ENCODE results near the gene ELF4. TPM values are rescaled to one million over a fixed set of nuclear protein-coding genes. Genes with fewer than 3 reads are reported as not detected.

Gene ELF4
- total and polyA plus RNA-seq, 9 of the 15 experiments (the other 6 are each of a cell fraction or from before 2014, with no cell fraction given), result 5.9 to 55.8 (median 25.2) TPM

DNA sequence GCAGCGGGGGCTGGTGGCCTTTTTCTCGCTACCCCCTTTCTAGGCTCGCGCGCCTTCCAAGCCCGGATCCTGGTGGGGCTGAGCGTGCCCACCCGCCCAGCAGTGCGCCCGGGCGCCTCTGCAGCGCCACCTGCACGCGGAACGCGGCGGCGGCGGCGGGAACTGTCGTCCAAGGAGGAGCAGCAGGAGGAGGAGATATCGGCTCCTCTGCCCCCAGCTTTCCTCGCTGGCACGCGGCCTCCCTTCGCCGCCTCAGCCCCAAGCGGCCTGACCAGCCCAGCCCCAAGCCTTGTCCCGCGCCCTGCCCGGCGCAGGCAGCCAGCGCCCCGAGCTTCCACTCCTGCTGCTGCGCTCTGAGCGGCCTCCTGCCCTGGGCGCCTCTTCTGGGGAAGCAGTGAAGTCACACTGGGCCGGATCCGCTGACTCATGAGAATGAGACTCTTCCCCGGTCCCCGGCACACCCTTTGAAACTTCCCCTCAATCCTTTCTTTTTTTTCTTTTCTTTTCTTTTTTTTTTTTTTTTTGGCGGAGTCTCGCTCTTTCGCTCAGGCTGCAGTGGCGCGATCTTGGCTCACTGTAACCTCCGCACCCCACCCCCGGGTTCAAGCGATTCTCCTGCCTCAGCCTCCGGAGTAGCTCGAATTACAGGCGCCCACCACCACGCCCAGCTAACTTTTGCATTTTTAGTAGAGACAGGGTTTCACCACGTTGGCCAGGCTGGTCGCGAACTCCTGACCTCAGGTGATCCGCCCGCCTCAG lies 10.6 kb upstream of the ELF4 start (continued):
- TF ChIP-seq, protein P1, sequence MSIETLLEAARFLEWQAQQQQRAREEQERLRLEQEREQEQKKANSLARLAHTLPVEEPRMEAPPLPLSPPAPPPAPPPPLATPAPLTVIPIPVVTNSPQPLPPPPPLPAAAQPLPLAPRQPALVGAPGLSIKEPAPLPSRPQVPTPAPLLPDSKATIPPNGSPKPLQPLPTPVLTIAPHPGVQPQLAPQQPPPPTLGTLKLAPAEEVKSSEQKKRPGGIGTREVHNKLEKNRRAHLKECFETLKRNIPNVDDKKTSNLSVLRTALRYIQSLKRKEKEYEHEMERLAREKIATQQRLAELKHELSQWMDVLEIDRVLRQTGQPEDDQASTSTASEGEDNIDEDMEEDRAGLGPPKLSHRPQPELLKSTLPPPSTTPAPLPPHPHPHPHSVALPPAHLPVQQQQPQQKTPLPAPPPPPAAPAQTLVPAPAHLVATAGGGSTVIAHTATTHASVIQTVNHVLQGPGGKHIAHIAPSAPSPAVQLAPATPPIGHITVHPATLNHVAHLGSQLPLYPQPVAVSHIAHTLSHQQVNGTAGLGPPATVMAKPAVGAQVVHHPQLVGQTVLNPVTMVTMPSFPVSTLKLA (conservative IDR thresholded peaks at IDR 0.05), result peak in 1 of 2 experiments; percentile 56; a peak in 1 of 4 replicates
- TF ChIP-seq FOXJ2 (tag; IDR thresholded peaks at IDR 0.05) (no peak), ZNF57 (CRISPR knock-in tag; IDR thresholded peaks at IDR 0.05) (no peak), FOXJ3 (CRISPR knock-in tag; IDR thresholded peaks at IDR 0.05) (no peak), BMI1 (IDR thresholded peaks at IDR 0.05; ENCODE audit: low read length) (no peak), ZKSCAN1 (IDR thresholded peaks at IDR 0.05; ENCODE audit: low read depth, low read length) (0 out of 2 replicates have a peak, but pooled peaks have one; percentile 13), LCOR (CRISPR knock-in tag; IDR thresholded peaks at IDR 0.05) (0 out of 2 replicates have a peak, but pooled peaks have one; percentile 6), GABPB1 (CRISPR knock-in tag; IDR thresholded peaks at IDR 0.05) (peak; percentile 67; the same call in 1 of the 2 replicates), NBN (IDR thresholded peaks at IDR 0.05; ENCODE audit: low read depth) (0 out of 2 replicates have a peak, but pooled peaks have one; percentile 28), ZNF24 (IDR thresholded peaks at IDR 0.05) (peak; percentile 56; the same call in 1 of the 2 replicates), ZSCAN29 (IDR thresholded peaks at IDR 0.05) (no peak), CREM (IDR thresholded peaks at IDR 0.05; ENCODE audit: low read depth) (peak; percentile 12; the same call in 1 of the 2 replicates), ERF (CRISPR knock-in tag; IDR thresholded peaks at IDR 0.05) (peak; percentile 36; the same call in 1 of the 2 replicates), DMBX1 (CRISPR knock-in tag; IDR thresholded peaks at IDR 0.05; ENCODE audit: borderline replicate concordance) (0 out of 2 replicates have a peak, but pooled peaks have one; percentile 5), ZNF239 (CRISPR knock-in tag; IDR thresholded peaks at IDR 0.05) (no peak), KLF1 (tag; IDR thresholded peaks at IDR 0.05) (no peak)
- TF ChIP-seq, protein P2, sequence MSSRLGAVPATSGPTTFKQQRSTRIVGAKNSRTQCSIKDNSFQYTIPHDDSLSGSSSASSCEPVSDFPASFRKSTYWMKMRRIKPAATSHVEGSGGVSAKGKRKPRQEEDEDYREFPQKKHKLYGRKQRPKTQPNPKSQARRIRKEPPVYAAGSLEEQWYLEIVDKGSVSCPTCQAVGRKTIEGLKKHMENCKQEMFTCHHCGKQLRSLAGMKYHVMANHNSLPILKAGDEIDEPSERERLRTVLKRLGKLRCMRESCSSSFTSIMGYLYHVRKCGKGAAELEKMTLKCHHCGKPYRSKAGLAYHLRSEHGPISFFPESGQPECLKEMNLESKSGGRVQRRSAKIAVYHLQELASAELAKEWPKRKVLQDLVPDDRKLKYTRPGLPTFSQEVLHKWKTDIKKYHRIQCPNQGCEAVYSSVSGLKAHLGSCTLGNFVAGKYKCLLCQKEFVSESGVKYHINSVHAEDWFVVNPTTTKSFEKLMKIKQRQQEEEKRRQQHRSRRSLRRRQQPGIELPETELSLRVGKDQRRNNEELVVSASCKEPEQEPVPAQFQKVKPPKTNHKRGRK (tag; IDR thresholded peaks at IDR 0.05), result peak; percentile 64
- TF ChIP-seq, protein P3, sequence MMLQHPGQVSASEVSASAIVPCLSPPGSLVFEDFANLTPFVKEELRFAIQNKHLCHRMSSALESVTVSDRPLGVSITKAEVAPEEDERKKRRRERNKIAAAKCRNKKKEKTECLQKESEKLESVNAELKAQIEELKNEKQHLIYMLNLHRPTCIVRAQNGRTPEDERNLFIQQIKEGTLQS (IDR thresholded peaks at IDR 0.05), result 0 out of 2 replicates have a peak, but pooled peaks have one; percentile 26
- TF ChIP-seq, protein P3 (CRISPR knock-in tag; conservative IDR thresholded peaks at IDR 0.05), result no peak
- TF ChIP-seq, protein P4, sequence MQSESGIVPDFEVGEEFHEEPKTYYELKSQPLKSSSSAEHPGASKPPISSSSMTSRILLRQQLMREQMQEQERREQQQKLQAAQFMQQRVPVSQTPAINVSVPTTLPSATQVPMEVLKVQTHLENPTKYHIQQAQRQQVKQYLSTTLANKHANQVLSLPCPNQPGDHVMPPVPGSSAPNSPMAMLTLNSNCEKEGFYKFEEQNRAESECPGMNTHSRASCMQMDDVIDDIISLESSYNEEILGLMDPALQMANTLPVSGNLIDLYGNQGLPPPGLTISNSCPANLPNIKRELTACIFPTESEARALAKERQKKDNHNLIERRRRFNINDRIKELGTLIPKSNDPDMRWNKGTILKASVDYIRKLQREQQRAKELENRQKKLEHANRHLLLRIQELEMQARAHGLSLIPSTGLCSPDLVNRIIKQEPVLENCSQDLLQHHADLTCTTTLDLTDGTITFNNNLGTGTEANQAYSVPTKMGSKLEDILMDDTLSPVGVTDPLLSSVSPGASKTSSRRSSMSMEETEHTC (IDR thresholded peaks at IDR 0.05), result no peak
- TF ChIP-seq, protein P5, sequence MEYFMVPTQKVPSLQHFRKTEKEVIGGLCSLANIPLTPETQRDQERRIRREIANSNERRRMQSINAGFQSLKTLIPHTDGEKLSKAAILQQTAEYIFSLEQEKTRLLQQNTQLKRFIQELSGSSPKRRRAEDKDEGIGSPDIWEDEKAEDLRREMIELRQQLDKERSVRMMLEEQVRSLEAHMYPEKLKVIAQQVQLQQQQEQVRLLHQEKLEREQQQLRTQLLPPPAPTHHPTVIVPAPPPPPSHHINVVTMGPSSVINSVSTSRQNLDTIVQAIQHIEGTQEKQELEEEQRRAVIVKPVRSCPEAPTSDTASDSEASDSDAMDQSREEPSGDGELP (CRISPR knock-in tag; IDR thresholded peaks at IDR 0.05; ENCODE audit: borderline replicate concordance), result peak; percentile 69; the same call in 1 of the 2 replicates
- TF ChIP-seq, protein P6, sequence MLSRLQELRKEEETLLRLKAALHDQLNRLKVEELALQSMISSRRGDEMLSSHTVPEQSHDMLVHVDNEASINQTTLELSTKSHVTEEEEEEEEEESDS (CRISPR knock-in tag; IDR thresholded peaks at IDR 0.05), result no peak

Data from K562 (cell line).